ENCODE measurements around the gene STK11IP.

The STK11IP gene

GRCh38 chr2:219629976-219630695, 32.5 kb downstream of the STK11IP start:
- 88 to 94% methylated on average over 11 to 20 of the region's 20 CpGs for WGBS, 2 experiments (ENCODE audit: insufficient coverage in 2 of 2)
- Histone ChIP-seq H3K27ac (ENCODE audit: low read depth, low read length, severe bottlenecking) (no peak overlapping the region), H3K9me3 (ENCODE audit: control insufficient read depth, low read length) (no peaks in the 10 kb centered on the region), H3K4me1 (ENCODE audit: control insufficient read depth, insufficient read depth, low read length, poor library complexity, severe bottlenecking) (peaks cover 7% of the 10 kb centered on the region), H3K36me3 (ENCODE audit: control insufficient read depth, insufficient read depth, low read length) (no peaks in the 10 kb centered on the region), H3K4me3 (ENCODE audit: extremely low read depth, insufficient read depth, low read length, poor library complexity, severe bottlenecking) (no peak overlapping the region)

GRCh38 chr2:219630770-219631405, 33.2 kb downstream of the STK11IP start:
- H3K4me3 ChIP-seq (ENCODE audit: extremely low read depth, insufficient read depth, low read length, poor library complexity, severe bottlenecking) = no peak overlapping the region
- 85 to 94% methylated on average over 12 to 15 of the region's 17 CpGs for WGBS, 2 experiments (ENCODE audit: insufficient coverage in 2 of 2)
- peaks cover 7% of the 10 kb centered on the region for H3K4me1 ChIP-seq (ENCODE audit: control insufficient read depth, insufficient read depth, low read length, poor library complexity, severe bottlenecking)
- no peaks in the 10 kb centered on the region for H3K9me3 ChIP-seq (ENCODE audit: control insufficient read depth, low read length)
- H3K36me3 ChIP-seq (ENCODE audit: control insufficient read depth, insufficient read depth, low read length) = no peaks in the 10 kb centered on the region
- H3K27ac ChIP-seq (ENCODE audit: low read depth, low read length, severe bottlenecking) = no peak overlapping the region

GRCh38 chr2:219631406-219631891, 33.8 kb downstream of the STK11IP start:
- peaks cover 7% of the 10 kb centered on the region for H3K4me1 ChIP-seq (ENCODE audit: control insufficient read depth, insufficient read depth, low read length, poor library complexity, severe bottlenecking)
- 83 to 99% methylated on average over 5 to 8 of the region's 9 CpGs for WGBS, 2 experiments (ENCODE audit: insufficient coverage in 2 of 2)
- H3K27ac ChIP-seq (ENCODE audit: low read depth, low read length, severe bottlenecking) = no peak overlapping the region
- H3K4me3 ChIP-seq (ENCODE audit: extremely low read depth, insufficient read depth, low read length, poor library complexity, severe bottlenecking) = no peak overlapping the region
- H3K9me3 ChIP-seq (ENCODE audit: control insufficient read depth, low read length) = no peaks in the 10 kb centered on the region
- H3K36me3 ChIP-seq (ENCODE audit: control insufficient read depth, insufficient read depth, low read length) = no peaks in the 10 kb centered on the region

GRCh38 chr2:219631904-219632759, 34.5 kb downstream of the STK11IP start:
- H3K4me3 ChIP-seq (ENCODE audit: extremely low read depth, insufficient read depth, low read length, poor library complexity, severe bottlenecking) = no peak overlapping the region
- no peaks in the 10 kb centered on the region for H3K9me3 ChIP-seq (ENCODE audit: control insufficient read depth, low read length)
- no peaks in the 10 kb centered on the region for H3K36me3 ChIP-seq (ENCODE audit: control insufficient read depth, insufficient read depth, low read length)
- no peak overlapping the region for H3K27ac ChIP-seq (ENCODE audit: low read depth, low read length, severe bottlenecking)
- WGBS, 2 experiments (ENCODE audit: insufficient coverage in 2 of 2) = 96 to 97% methylated on average over 22 to 31 of the region's 34 CpGs
- H3K4me1 ChIP-seq (ENCODE audit: control insufficient read depth, insufficient read depth, low read length, poor library complexity, severe bottlenecking) = peaks cover 7% of the 10 kb centered on the region

- Histone ChIP-seq H3K4me1 (ENCODE audit: control insufficient read depth, insufficient read depth, low read length, poor library complexity, severe bottlenecking) (peaks cover 7% of the 10 kb centered on the region), H3K9me3 (ENCODE audit: control insufficient read depth, low read length) (no peaks in the 10 kb centered on the region), H3K36me3 (ENCODE audit: control insufficient read depth, insufficient read depth, low read length) (no peaks in the 10 kb centered on the region), H3K4me3 (ENCODE audit: extremely low read depth, insufficient read depth, low read length, poor library complexity, severe bottlenecking) (no peak overlapping the region), H3K27ac (ENCODE audit: low read depth, low read length, severe bottlenecking) (no peak overlapping the region)
- whole genome bisulfite sequencing, 2 experiments (ENCODE audit: insufficient coverage in 2 of 2) = 92 to 93% methylated on average over 7 to 8 of the region's 8 CpGs
Observed at GRCh38 chr2:219632760-219633105, 35.1 kb downstream of the STK11IP start.

- 92 to 95% methylated on average over 15 to 20 of the region's 22 CpGs for WGBS, 2 experiments (ENCODE audit: insufficient coverage in 2 of 2)
- H3K4me1 ChIP-seq (ENCODE audit: control insufficient read depth, insufficient read depth, low read length, poor library complexity, severe bottlenecking) = peaks cover 7% of the 10 kb centered on the region
- no peak overlapping the region for H3K27ac ChIP-seq (ENCODE audit: low read depth, low read length, severe bottlenecking)
- no peaks in the 10 kb centered on the region for H3K36me3 ChIP-seq (ENCODE audit: control insufficient read depth, insufficient read depth, low read length)
- H3K4me3 ChIP-seq (ENCODE audit: extremely low read depth, insufficient read depth, low read length, poor library complexity, severe bottlenecking) = no peak overlapping the region
- H3K9me3 ChIP-seq (ENCODE audit: control insufficient read depth, low read length) = no peaks in the 10 kb centered on the region
Observed at GRCh38 chr2:219633276-219634065, 35.8 kb downstream of the STK11IP start.

- Histone ChIP-seq H3K9me3 (ENCODE audit: control insufficient read depth, low read length) (no peaks in the 10 kb centered on the region), H3K4me3 (ENCODE audit: extremely low read depth, insufficient read depth, low read length, poor library complexity, severe bottlenecking) (no peak overlapping the region), H3K36me3 (ENCODE audit: control insufficient read depth, insufficient read depth, low read length) (no peaks in the 10 kb centered on the region), H3K4me1 (ENCODE audit: control insufficient read depth, insufficient read depth, low read length, poor library complexity, severe bottlenecking) (peaks cover 7% of the 10 kb centered on the region), H3K27ac (ENCODE audit: low read depth, low read length, severe bottlenecking) (no peak overlapping the region)
- WGBS, 2 experiments (ENCODE audit: insufficient coverage in 2 of 2) = 93 to 95% methylated on average over 13 to 15 of the region's 15 CpGs
Observed at GRCh38 chr2:219634171-219634940, 36.7 kb downstream of the STK11IP start.

- Histone ChIP-seq H3K4me1 (ENCODE audit: control insufficient read depth, insufficient read depth, low read length, poor library complexity, severe bottlenecking) (peaks cover 7% of the 10 kb centered on the region), H3K36me3 (ENCODE audit: control insufficient read depth, insufficient read depth, low read length) (no peaks in the 10 kb centered on the region), H3K4me3 (ENCODE audit: extremely low read depth, insufficient read depth, low read length, poor library complexity, severe bottlenecking) (no peak overlapping the region), H3K9me3 (ENCODE audit: control insufficient read depth, low read length) (no peaks in the 10 kb centered on the region), H3K27ac (ENCODE audit: low read depth, low read length, severe bottlenecking) (no peak overlapping the region)
- 91 to 92% methylated on average over 17 to 22 of the region's 22 CpGs for WGBS, 2 experiments (ENCODE audit: insufficient coverage in 2 of 2)
Observed at GRCh38 chr2:219634951-219635751, 37.5 kb downstream of the STK11IP start.

GRCh38 chr2:219636144-219636915, 38.7 kb downstream of the STK11IP start:
- no peak overlapping the region for H3K27ac ChIP-seq (ENCODE audit: low read depth, low read length, severe bottlenecking)
- WGBS, 2 experiments (ENCODE audit: insufficient coverage in 2 of 2) = 92 to 93% methylated on average over 13 to 19 of the region's 24 CpGs
- H3K9me3 ChIP-seq (ENCODE audit: control insufficient read depth, low read length) = no peaks in the 10 kb centered on the region
- H3K4me3 ChIP-seq (ENCODE audit: extremely low read depth, insufficient read depth, low read length, poor library complexity, severe bottlenecking) = no peak overlapping the region
- H3K36me3 ChIP-seq (ENCODE audit: control insufficient read depth, insufficient read depth, low read length) = no peaks in the 10 kb centered on the region
- H3K4me1 ChIP-seq (ENCODE audit: control insufficient read depth, insufficient read depth, low read length, poor library complexity, severe bottlenecking) = peaks cover under 1% of the 10 kb centered on the region
